HepG2 (cell line): ENCODE measurements around the gene ARHGAP11B.
"Not testable (repeated sequence)": the region's sequence is repeated elsewhere in the genome, so short reads cannot be mapped to it uniquely, and the experiment has no call there.

Source experiments
- ATAC-seq: fragments of 200-7000 bp; cut with Tn5 transposase; 3 replicates; pipeline ENCODE4 v1.9.1; 2020; ENCODE audit warnings: mild to moderate bottlenecking, moderate library complexity
- BruUV-seq: library from RNA; stranded (reverse); fragments of 400-500 nt; replicated peaks from 2 replicates; lab custom pipeline; 2021; lab: Mats Ljungman, UMichigan
- CTCF ChIA-PET: fragments of 300-600 bp; formaldehyde crosslinking; extraction: SDS; loops from one replicate; lab custom pipeline; 2021; ENCODE audit warnings: low total read pairs, inconsistent platforms, low intra/inter-chr PET ratio; lab: Yijun Ruan, JAX
- POLR2A ChIA-PET: fragments of 350-600 bp; sonication (Branson Sonifier 250); formaldehyde crosslinking; loops from one replicate; lab custom pipeline; 2020; ENCODE audit warnings: antibody characterized with exemption, inconsistent platforms; lab: Yijun Ruan, JAX
- DNase-seq: peaks from one replicate; pipeline ENCODE4 v3.0.0-alpha.2; 2015; ENCODE audit warnings: low spot score
- FAIRE-seq: peaks from 3 replicates; lab custom pipeline; 2011; peaks lifted over from hg19 to GRCh38; lab: Jason Lieb, UNC
- H2AFZ ChIP-seq: one replicate; pipeline ENCODE4 v1.6.1; 2011; ENCODE audit warnings: low read length, inconsistent platforms
- H3K27ac ChIP-seq: fragments of 300-600 bp; 3 replicates; pipeline ENCODE4 v1.8.0; 2011; ENCODE audit warnings: mixed run types, mild to moderate bottlenecking, mixed read lengths, low read length, inconsistent platforms; ENCODE audit not compliant: insufficient read depth; ENCODE audit errors: extremely low read length
- H3K27me3 ChIP-seq, 2 experiments: fragments of 200-600 bp in 1 of 2; 2 replicates in 1 of 2; 3 replicates in 1 of 2; pipeline versions ENCODE4 v1.6.0 to v1.8.0; 2011; ENCODE audit warnings: low read length in 2 of 2, mild to moderate bottlenecking in 2 of 2, moderate library complexity in 2 of 2, inconsistent platforms in 1 of 2; ENCODE audit not compliant: insufficient read depth in 2 of 2, control insufficient read depth in 1 of 2
- H3K36me3 ChIP-seq, 2 experiments: fragments of 200-600 bp in 1 of 2; replicated peaks in 1 of 2; 2 replicates in 1 of 2; 3 replicates in 1 of 2; pipeline versions ENCODE4 v1.5.1 to v1.8.0; 2011; ENCODE audit warnings: low read length in 2 of 2, inconsistent platforms in 1 of 2; ENCODE audit not compliant: insufficient read depth in 2 of 2, control insufficient read depth in 1 of 2
- H3K4me1 ChIP-seq: 2 replicates; pipeline ENCODE4 v1.5.1; 2012; ENCODE audit warnings: low read length, inconsistent platforms; ENCODE audit not compliant: insufficient read depth
- H3K4me2 ChIP-seq: 2 replicates; pipeline ENCODE4 v1.6.0; 2011; ENCODE audit warnings: low read depth, low read length, inconsistent platforms
- H3K4me3 ChIP-seq, 3 experiments: fragments of 200-600 bp in 1 of 3; sonication (generic), shearing (Covaris generic) in 1 of 3; replicated peaks in 1 of 3; 2 replicates each; pipeline ENCODE4 v1.5.1; 2011 to 2016; ENCODE audit warnings: low read length in 3 of 3, inconsistent platforms in 2 of 3, low read depth in 2 of 3, mild to moderate bottlenecking in 2 of 3, control low read depth in 1 of 3, mixed read lengths in 1 of 3; ENCODE audit not compliant: insufficient read depth in 1 of 3
- H3K79me2 ChIP-seq: one replicate; pipeline ENCODE4 v1.6.1; 2011; ENCODE audit warnings: low read length, inconsistent platforms; ENCODE audit not compliant: insufficient read depth
- H3K9ac ChIP-seq: 2 replicates; pipeline ENCODE4 v1.6.0; 2011; ENCODE audit warnings: mild to moderate bottlenecking, low read depth, low read length, inconsistent platforms; ENCODE audit not compliant: insufficient read depth
- H3K9me3 ChIP-seq: 2 replicates; pipeline ENCODE4 v1.5.1; 2012; ENCODE audit warnings: mild to moderate bottlenecking, low read length
- H4K20me1 ChIP-seq: 2 replicates; pipeline ENCODE4 v1.6.0; 2011; ENCODE audit warnings: inconsistent platforms, mild to moderate bottlenecking, low read length, moderate library complexity; ENCODE audit not compliant: insufficient read depth
- AGO2 ChIP-seq: fragments of 200-400 bp; formaldehyde crosslinking; optimal IDR thresholded peaks from 2 replicates; pipeline ENCODE3; 2017; ENCODE audit warnings: mild to moderate bottlenecking, low read depth, low read length, moderate library complexity
- KDM1A ChIP-seq: IDR thresholded peaks from 2 replicates; pipeline ENCODE4 v1.6.1; 2016; ENCODE audit warnings: missing compliant biosample characterization
- KLF9 ChIP-seq: IDR thresholded peaks from 2 replicates; pipeline ENCODE4 v1.6.1; 2016; ENCODE audit warnings: low read depth
- KMT2B ChIP-seq: IDR thresholded peaks from 2 replicates; pipeline ENCODE4 v1.6.1; 2016; ENCODE audit warnings: missing genetic modification reagents, missing compliant biosample characterization
- STAG1 ChIP-seq: sonication (generic); formaldehyde crosslinking; IDR thresholded peaks from 2 replicates; pipeline ENCODE4 v1.4.0; 2020; ENCODE audit warnings: missing genetic modification reagents
- TCF7 ChIP-seq: sonication (generic); IDR thresholded peaks from 2 replicates; pipeline ENCODE4 v1.6.1; 2016; ENCODE audit warnings: antibody characterized with exemption, low read depth
- ZNF569 ChIP-seq: sonication (generic); formaldehyde crosslinking; IDR thresholded peaks from 2 replicates; pipeline ENCODE4 v1.5.0; 2020; ENCODE audit warnings: mild to moderate bottlenecking, missing genetic modification reagents, moderate library complexity, borderline replicate concordance
- WGBS: methylation state at CpG from one replicate; pipeline ENCODE4 v1.1.6; 2017; ENCODE audit warnings: low lambda C conversion rate; 5-methylcytosine and 5-hydroxymethylcytosine counted together
- in situ Hi-C: cut with HindIII; loops from 2 replicates; pipeline ENCODE4 v1.10.0; 2017; ENCODE audit warnings: low pct_unique_long_range_greater_than_20kb; ENCODE audit not compliant: extremely low pct_ligation_motif_present
- intact Hi-C: fragments of 100-400 bp; cut with micrococcal nuclease; formaldehyde crosslinking; loops from one replicate; pipeline ENCODE4 v1.10.0; 2022; ENCODE audit not compliant: unreplicated experiment
- TF ChIP-seq, protein P1 (sequence below): IDR thresholded peaks from 2 replicates; pipeline ENCODE4 v1.6.1; 2016; ENCODE audit warnings: missing biosample characterization, missing genetic modification reagents, low read depth

ARHGAP11B gene

DNA sequence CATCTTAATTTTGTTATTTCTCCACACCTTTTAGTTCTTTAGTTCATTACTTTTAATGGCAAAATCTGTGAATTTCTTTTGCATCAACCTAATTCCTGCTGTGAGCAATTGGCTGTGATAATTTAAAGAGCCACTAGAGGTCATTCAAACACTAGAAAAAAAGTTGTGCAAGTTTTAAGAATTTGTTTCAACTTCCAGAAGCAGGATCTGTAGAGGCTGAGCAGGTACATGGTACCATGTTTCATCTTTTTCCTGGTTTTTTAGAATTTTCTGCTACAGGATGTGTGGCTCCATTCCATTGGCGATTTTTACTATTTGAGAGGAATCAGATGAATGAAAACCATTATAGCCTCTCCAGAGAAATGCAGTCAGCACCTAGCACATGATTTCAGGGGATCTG lies 35.2 kb downstream of the ARHGAP11B start:
- TF ChIP-seq STAG1 = peak; percentile 25; the same call in 1 of the 2 replicates
- 56% methylated on average over 1 of the region's 1 CpG for WGBS
- in situ Hi-C loops, BruUV-seq, H2AFZ ChIP-seq, H3K4me3 ChIP-seq, H4K20me1 ChIP-seq, H3K27ac ChIP-seq, intact Hi-C loops, H3K27me3 ChIP-seq, H3K9ac ChIP-seq, H3K9me3 ChIP-seq, H3K4me2 ChIP-seq, FAIRE-seq, ATAC-seq, H3K4me1 ChIP-seq, H3K79me2 ChIP-seq, POLR2A ChIA-PET, DNase-seq, CTCF ChIA-PET: not testable (repeated sequence)
- H3K36me3 ChIP-seq = peaks cover 0 to 17% of the 10 kb centered on the region in 2 experiments; a peak in 2 of 5 replicates

DNA sequence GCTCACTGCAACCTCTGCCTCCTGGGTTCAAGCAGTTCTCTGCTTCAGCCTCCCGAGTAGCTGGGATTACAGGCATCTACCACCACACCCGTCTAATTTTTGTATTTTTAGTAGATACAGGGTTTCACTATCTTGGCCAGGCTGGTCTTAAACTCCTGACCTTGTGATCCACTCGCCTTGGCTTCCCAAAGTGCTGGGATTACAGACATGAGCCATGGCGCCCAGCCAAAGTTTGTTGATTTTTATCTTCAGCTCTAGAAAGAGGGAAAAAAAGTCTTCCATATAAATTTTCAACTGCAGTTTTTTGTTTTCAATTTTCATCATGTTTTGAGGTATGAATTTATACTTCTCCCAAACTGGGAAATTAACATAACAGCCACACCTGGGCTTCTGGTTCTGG lies 43.7 kb downstream of the ARHGAP11B start:
- 98% methylated on average over 4 of the region's 4 CpGs for WGBS

DNA sequence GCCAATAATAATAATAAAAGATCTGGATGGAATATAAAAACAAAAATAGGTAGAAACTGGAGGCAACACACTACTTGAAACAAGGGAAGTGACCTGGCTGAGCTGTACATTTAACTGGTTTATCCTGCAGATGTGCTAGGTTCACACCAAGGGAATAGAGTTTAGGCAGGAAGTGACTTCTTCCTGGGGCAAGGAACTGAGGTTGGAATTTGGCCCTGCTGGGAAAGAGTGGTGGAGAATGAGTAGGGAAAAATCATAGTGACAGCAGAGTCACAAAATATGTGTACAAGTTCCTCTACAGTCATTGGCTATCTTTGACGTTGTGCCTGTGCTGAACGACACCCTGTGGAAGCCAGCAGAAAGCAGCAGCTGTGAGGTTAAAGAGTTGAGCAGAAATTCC lies 44.1 kb downstream of the ARHGAP11B start:
- CTCF ChIA-PET = no interaction called here
- peaks cover 1% of the 10 kb centered on the region for H3K79me2 ChIP-seq

More for the DNA sequence above, 43.7 kb downstream of the ARHGAP11B start:
- H3K36me3 ChIP-seq = peaks cover 1 to 16% of the 10 kb centered on the region in 2 experiments; a peak in 2 of 5 replicates
- in situ Hi-C loops, H3K4me1 ChIP-seq, DNase-seq, ATAC-seq, H3K4me3 ChIP-seq, H3K9me3 ChIP-seq, CTCF ChIA-PET, BruUV-seq, H4K20me1 ChIP-seq, FAIRE-seq, H2AFZ ChIP-seq, H3K27me3 ChIP-seq, POLR2A ChIA-PET, H3K9ac ChIP-seq, intact Hi-C loops, H3K4me2 ChIP-seq, H3K27ac ChIP-seq, H3K79me2 ChIP-seq: not testable (repeated sequence)

More for the DNA sequence above, 44.1 kb downstream of the ARHGAP11B start:
- Histone ChIP-seq H3K4me1 (no peaks in the 10 kb centered on the region), H3K27ac (no peak overlapping the region), H2AFZ (no peak overlapping the region), H4K20me1 (no peaks in the 10 kb centered on the region), H3K4me3 (no peak overlapping the region), H3K4me2 (no peak overlapping the region), H3K9ac (no peak overlapping the region), H3K9me3 (no peaks in the 10 kb centered on the region), H3K36me3 (peaks cover 1 to 16% of the 10 kb centered on the region in 2 experiments; a peak in 2 of 5 replicates), H3K27me3 (no peaks in the 10 kb centered on the region)
- FAIRE-seq = no peak
- BruUV-seq = no TSS peak
- TF ChIP-seq KLF9 = no peak
- TF ChIP-seq, protein P1, sequence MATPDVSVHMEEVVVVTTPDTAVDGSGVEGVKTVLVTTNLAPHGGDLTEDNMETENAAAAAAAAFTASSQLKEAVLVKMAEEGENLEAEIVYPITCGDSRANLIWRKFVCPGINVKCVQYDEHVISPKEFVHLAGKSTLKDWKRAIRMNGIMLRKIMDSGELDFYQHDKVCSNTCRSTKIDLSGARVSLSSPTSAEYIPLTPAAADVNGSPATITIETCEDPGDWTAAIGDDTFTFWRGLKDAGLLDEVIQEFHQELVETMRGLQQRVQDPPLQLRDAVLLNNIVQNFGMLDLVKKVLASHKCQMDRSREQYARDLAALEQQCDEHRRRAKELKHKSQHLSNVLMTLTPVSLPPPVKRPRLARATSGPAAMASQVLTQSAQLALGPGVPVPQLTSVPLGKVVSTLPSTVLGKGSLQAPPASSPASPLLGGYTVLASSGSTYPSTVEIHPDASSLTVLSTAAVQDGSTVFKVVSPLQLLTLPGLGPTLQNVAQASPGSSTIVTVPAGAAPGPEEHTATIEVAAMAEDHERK (CRISPR knock-in tag) = no peak
- TF ChIP-seq AGO2 = no peak
- no peak for TF ChIP-seq TCF7
- TF ChIP-seq KDM1A (CRISPR knock-in tag) = no peak
- TF ChIP-seq ZNF569 (CRISPR knock-in tag) = no peak
- no peak for TF ChIP-seq KMT2B (CRISPR knock-in tag)
- no peak for DNase-seq
- in situ Hi-C loops = no loop called here
- intact Hi-C loops = no loop called here
- WGBS = 98% methylated on average over 2 of the region's 2 CpGs
- ATAC-seq = no peak
- POLR2A ChIA-PET = no interaction called here
